EL (cell line): ENCODE results near the gene KCNIP4.

Experiments used
- DNase-seq: peaks from one replicate; pipeline ENCODE4 v3.0.0-alpha.2; 2016

The KCNIP4 gene

DNA sequence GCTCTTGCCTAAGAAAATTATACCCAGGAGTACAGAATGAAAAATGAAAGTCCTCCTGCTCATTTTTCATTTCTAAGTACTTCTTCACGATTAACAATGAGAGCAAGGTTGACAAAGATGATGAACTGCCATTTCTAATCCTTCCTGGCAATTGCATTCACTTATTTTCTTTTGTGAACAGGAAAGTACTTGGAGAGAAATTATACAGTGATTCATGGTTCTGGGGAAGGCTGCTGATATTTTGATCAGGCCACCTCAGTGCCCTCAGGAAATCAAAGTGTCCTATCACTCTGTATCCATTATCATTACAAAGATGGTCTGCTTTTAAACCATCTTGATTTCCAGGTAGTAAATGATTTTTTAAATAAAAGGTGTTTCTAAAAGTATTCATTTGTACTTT lies 780.9 kb downstream of the KCNIP4 start:
- no peak for DNase-seq

DNA sequence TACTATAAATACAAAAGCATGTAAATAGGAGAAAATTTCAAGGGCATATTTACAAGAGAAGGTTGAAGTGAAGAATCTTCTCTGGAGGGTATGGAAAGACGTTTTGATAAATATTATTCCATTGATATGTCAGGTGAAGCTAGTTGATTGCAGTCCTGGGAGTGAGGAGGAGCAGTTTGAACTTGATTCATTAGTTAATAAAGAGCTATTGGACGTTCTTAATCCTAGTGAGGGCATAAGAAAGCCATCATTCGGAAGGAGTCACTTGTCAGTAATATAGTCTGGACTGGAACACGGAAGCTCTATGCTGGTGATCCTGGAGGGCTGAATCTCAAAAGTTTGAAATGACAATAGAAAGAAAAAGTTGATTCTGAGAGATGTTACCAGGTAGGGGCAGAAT lies 793.2 kb downstream of the KCNIP4 start:
- no peak for DNase-seq

DNA sequence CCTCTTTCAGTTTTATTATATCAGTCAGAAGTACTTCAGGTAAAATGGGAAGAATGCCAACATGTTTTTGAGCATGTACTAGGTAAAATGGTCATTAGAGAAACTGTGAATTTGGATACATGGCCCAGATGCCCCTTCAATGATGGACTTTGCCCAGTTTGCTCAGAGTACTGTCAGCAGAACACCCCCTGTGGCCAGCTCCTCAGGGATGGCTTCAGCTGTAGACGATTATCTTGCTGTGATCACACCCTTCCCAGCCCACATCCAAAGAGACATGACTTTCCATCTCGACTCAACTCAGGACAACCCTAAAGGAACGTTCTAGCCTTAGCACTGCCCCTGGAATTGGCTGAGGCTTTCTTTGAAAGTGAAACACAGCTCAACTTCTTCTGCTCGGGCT lies 809.2 kb downstream of the KCNIP4 start:
- no peak for DNase-seq

DNA sequence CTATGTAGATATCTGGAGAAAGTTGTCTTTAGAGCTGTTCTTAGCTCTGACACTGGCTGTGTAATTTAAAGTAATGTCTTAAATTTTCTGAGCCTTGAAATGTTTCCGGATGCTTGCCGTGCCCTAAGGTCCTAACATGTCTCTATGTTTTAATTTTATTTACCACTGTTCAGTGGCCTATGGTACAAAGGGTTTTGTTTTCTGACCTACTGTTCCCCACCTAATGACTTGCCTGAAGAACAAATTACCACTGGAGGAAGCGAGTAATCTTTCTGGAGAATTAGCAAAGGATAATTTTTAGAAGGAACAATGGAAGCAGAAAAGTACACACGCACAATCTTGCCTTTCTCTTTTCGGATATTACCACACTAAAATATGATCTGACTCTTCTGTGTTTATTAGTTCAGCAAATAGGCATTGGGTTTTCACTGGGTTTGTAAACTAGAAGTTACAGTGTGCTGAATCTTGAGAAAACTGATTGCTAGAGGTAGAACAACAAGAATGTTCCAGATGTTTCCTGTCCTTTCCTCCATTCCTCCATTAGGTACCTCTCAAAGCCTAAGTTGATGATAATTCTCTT lies 812.4 kb downstream of the KCNIP4 start:
- DNase-seq = no peak

DNA sequence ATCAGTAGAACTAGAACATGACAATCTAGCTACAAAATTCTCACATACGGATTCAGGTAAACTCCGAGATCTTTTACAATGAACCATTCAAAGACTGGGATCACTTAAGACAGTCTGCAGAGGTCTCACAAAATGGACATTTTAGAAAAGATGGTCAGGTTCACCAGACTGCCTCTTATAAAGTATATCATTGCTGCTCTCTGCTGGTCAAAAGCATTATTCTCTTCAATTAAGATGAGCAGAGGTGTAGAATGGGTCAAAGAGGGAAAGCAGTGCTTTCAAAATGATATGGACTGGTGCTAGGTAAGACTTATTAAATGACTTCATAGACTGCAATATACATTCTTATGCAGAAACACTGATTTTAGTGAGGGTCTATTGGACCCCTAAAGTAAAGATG lies 813.6 kb downstream of the KCNIP4 start:
- DNase-seq = peak; percentile 31

DNA sequence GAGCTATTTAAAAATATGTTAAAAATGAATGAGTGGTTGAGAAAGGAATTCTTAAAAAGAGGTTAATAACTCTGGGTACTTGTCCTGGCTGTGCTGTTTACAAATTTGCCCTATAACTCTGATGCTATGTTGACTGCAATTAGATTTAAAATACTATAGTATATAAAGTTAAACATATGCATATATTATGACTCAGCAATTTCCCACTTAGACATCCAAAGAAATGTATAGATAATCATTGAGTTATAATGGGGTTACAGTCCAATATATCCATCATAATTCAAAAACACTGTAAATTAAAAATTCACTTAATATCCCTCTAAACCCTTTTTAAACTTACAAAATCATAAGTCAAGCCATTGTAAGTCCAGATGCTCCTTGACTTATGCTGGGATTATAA lies 818.0 kb downstream of the KCNIP4 start:
- no peak for DNase-seq

DNA sequence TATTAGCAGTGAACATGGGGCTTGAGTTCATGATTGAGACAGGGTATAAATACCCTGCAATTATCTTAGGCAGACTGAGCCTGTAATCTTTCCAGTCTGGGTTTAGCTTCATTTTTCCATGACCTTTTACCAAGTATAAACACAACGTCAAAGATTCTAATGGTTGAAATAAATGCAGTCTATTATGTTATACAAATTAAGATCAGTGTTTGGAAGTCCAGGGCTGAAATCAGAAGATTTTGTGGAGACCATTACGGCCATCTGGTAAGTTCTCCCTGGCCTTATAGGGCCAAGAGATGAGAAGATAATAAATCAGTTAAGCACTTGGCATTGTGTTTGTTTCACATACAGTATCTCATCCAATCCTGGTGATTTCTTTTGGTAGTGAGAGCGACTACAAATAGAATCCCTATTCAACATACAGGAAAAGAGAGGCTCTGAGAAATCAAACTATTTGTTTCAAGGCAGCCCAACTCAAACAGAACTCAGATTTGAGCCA lies 822.5 kb downstream of the KCNIP4 start:
- no peak for DNase-seq

DNA sequence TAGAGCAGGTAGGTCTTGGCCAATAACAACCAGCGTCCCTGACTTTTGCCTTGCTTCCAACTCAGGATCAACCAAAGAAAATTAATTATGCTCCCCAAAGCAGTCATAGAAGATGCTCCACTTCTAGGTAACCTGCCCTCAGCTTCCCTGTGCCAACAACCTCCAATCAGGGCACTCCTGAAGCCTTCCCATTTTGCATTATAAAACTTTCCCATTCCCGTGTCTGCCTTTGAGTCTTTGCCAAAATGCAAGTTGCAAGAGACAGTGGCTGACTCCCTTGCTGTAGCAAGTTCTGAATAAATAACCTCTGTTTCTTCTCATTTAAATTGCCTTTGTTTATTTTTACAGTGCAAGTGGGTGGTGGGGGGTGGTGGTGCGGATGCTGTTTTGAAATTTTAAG lies 830.3 kb downstream of the KCNIP4 start:
- DNase-seq = no peak

DNA sequence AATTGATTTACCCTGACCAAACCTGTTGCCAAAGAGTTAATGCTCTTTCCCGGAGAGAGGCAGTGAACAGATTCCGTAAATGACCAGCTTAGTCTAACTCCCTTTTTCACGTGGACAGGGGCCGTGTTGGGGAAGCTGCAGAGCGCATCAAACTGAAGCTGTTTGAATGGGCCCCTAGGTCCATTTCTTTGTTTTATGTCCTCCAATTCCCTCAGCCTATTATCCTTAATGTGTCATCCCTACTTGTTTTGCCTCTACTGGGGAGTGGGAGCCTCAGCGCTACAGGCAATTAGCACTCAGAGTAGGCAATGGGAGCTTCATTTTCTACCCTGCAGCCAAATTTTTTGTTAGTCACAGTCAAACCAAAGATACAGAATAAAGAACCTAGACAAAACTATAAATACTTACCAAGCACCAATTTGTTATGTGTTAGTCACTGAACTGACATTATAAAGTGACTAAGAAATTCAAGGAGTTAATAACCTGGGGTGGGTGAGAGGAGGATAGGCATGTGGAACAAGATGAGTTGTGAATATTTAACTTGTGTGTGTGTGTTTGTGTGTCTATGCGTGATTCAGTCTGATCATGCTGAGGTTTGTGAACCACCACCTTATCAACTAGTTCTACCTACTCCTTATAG lies 830.9 kb downstream of the KCNIP4 start:
- DNase-seq = peak; percentile 9

DNA sequence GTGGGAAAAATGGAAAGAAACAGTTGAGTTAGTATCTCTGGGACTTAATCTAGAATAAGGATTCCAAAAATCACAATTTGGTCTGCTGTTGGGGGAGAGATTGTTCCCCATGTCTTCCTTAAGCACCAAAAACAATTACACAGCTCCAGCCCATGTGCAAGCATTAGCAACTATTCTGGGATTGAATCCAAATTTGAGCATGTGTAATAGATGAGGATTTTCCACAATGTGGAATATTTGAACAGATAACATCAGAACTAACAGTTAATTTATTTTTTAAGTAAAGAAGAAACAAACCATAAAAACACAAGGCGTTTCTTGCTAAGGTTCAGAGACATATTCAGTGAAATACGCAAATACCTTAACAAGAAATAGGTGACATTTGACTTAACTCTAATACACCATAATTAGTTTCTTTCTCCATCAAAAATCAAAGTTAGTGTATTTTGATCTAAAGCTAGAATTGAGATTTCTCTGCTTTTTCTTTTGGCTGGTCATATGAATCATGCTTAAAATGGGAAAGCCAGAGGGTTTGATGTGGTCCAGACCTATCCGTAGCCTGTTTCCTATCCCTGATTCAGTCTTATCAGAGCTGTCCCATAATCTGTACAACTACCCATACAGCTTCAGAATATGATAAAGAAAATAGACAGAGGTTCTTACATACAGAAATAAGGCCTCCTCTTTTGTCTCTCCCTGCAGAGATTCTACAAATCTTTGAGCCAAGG lies 834.9 kb downstream of the KCNIP4 start:
- peak; percentile 71 for DNase-seq

DNA sequence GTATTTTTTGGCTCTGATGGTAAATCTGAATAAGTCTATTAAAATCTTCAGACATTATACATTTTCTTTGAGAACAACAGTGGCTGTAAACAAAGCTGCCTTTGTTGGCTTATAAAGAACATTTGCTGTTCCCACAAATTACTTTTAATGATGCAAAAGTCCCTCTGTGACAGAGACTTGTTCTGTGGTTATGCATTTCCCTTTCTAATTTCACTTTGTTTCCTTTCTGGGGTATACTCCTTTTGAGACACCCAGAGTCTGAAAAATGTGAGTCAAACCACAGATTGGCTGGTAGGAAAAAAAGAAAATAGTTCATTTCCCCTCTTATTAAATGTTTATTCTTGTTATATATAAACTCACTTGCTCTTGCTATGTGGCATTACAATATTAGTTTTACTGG lies 845.9 kb downstream of the KCNIP4 start:
- no peak for DNase-seq

DNA sequence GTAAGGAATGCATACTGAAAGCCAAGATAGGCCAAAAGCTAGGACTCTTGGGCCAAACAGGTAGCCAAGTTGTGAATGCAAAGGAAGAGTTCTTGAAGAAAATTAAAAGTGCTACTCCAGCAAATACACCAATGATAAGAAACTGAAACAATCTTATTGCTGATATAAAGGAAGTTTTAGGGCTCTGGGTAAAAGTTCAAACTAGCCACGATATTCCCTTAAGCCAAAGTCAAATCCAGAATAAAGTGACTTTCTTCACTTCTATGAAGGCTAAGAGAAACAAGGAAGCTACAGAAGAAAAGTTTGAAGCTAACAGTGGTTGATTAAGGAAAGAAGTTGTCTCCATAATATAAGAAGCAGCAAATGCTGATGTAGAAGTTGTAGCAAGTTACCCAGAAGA lies 850.7 kb downstream of the KCNIP4 start:
- no peak for DNase-seq

DNA sequence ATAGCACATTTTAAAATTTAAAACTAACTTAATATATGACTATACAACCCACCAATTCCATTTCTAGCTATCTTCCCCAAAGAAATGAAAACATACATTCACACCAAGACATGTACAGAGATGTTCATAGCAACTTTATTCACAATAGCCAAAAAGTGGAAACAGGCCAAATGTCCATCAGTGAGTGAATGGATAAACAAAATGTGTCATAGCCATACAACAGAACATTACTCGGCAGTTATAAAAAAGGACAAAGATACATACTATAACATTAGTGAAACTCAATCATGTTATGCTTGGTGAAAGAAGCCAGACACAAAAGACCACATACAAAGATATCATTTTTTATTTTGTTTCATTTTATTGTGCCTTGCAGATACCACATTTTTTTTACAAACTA lies 851.5 kb downstream of the KCNIP4 start:
- no peak for DNase-seq

DNA sequence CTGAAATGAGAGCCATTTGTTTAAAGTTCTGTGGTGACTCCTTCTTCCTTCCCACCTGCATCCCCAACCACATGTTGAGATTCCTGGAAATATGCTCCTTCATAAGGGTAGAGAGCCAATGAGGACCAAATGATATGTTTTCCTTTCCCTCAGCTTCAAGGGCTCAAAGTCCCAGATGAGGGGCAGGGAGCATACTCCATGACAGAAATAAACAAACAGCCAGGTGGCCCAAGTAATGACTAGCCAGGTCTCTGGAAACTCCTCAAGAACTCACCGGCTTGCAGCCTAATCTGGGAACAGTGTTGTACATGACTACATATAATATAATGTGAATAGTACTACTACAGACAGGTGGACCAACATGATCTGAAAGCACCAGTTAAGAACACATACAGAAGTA lies 856.0 kb downstream of the KCNIP4 start:
- no peak for DNase-seq

DNA sequence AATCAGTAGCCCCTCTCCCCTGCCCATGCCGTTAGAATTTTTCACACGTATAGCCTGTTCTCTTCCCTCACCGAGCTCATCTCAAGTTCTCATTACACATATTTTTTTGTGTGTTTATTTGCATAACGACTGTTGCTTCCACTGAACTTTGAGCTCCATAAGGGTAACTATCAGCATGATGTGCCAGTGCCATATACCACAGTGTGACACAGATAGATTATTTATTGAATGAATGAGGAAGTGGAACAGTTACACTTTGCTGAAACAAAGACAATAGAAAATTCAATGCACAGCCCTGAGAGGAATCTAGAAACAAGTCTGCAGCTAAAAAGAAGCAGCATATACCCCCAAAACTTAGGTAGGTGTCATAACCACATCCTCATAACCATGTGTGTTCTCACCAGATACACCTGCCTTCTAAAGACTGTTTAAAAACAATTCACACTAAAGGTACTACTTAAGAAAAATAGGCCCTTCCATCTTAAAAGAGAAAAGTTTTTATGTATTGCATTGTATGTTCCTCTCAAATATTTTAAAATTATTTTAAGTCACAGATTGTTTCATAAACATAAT lies 858.4 kb downstream of the KCNIP4 start:
- DNase-seq = no peak

DNA sequence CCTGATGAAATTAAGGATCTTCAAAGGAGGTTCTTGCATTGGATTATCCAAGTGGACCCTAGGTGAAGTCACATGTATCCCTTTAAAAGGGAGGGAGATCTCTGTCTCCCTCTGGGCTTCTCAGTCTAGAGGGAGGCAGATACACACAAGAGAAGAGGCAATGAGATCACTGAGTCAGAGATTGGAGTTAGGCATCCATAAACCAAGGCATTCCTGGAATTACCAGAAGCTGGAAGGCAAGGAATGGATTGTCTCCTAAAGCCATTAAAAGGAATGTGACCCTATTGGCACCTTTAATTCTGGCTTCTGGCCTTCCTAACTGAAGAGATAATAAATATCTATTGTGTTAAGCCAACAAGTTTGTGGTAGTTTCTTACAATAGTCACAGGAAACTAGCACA lies 865.2 kb downstream of the KCNIP4 start:
- no peak for DNase-seq

DNA sequence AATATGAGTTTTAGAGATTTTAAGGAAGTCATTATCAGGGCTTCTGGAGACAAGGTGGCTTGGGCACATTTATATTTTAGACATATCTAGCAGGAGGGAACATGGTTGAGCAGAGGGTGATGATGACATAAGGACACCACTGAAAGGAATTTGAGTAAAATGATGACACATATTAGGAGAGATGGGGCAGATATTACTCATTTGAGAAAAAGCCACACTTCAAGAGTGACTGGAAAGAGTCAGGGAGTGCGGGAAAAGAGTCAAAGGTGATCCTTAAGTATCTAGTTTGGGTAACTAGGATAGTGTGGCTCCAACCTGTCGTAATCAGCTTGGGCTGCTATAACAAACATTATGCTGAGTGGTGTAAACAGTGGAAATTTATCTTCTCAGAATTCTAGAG lies 870.6 kb downstream of the KCNIP4 start:
- peak; percentile 47 for DNase-seq

DNA sequence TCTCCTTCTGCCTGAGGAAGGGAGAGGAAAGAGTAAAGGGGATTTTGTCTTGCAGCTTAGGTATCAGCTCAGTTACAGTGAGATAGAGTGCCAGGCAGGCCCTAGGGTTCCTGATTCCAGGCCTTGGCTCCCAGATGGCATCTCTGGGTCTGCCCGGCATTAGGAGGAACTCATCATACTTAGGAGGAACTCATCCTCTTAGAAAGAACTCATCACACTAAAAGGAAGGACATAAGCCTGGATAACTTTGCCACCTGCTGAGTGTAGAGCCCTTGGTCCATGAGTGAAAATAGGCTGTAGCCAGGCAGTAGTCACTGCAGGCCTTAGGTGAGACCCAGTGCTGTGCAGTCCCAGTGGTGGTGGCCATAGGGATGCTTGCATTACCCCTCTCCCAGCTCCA lies 881.2 kb downstream of the KCNIP4 start:
- DNase-seq = no peak

DNA sequence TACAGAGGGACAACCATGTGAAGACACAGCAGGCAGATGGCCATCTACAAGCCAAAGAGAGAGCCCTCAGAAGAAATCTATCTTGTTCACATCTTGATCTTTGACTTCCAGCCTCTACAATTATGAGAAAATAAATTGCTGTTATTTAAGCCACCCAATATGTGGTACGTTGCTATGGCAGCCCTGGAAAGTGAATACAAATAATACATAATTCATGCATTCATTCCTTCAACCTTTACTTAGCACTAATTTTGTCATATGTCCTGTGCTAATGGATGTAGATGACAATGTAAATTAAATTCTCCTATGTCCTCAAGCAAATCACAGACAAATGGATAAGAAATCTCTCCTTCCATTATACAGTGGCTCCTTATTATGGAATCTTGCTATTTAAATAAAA lies 886.7 kb downstream of the KCNIP4 start:
- no peak for DNase-seq

DNA sequence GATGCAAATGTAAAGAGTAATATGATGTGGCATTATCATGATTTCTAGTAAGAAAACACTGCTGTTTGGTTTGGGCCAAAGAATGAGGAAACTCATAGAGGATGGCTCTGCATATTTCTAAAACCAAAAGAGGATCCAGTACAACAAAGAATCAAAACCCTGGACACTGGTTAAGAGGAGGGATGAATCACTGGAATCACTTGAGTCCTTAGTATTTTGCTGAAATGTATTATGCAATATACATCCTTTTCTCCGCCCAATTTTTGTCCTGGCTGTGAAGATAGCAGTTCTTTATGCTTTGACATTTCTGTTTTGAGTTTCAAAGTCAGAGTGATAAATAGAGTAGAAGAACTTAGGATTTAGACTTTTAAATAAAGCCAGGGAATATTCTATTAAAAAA lies 902.4 kb downstream of the KCNIP4 start:
- DNase-seq = peak; percentile 16

DNA sequence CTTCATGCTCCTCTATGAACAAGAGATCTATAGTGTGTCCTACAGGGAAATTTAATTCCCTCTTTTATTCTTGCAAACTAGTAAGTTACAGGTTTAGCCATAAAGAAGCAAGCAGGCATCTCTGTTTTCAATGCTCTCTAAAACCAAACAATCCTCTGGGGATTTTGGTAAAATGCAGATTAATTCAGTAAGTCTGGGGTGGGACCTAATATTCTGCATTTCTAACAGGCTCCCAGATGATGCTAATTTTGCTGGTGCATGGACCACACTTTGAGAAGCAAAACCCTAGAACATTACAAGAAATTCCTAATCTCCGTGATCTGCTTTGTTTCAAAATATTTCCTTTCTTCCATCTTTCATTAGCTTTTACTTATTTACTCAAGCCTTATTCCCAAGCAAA lies 903.5 kb downstream of the KCNIP4 start:
- no peak for DNase-seq

DNA sequence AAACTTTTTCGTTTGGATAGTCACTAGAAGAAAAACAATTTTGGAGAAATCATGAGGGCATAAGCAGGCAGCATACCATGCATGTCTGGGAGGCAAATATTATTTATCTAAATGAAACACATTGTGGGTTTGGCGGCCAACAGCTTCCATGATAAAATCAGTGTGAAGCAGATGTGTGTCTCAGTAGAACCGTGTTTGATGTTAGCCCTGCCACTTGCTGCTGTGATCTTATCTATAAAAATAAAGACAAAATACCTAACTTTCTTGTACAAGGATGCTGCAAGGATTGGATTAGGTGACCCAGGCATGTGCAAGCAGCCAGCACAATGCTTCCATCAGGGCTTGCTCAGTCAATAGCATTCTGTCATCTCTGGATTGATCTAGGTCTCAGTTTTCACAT lies 906.9 kb downstream of the KCNIP4 start:
- DNase-seq = no peak

DNA sequence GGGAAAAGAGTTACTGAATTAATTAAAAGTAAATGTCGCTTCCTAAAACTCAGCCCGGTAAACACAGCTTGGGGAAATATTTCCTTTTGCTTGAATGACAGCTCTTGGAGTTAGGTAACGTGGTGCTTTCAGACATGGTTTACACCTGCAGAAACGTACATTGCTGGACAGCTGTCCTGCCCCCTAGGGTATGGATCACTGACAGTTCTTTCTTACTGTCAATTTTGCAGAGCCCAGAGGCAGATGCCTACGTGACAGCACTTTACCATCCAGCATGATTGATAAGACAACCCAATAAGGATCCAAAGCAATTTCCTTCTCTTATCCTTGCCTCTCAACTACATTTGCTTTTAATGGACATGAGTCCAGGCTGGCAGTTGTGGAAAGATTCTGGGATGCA lies 913.8 kb downstream of the KCNIP4 start:
- no peak for DNase-seq

DNA sequence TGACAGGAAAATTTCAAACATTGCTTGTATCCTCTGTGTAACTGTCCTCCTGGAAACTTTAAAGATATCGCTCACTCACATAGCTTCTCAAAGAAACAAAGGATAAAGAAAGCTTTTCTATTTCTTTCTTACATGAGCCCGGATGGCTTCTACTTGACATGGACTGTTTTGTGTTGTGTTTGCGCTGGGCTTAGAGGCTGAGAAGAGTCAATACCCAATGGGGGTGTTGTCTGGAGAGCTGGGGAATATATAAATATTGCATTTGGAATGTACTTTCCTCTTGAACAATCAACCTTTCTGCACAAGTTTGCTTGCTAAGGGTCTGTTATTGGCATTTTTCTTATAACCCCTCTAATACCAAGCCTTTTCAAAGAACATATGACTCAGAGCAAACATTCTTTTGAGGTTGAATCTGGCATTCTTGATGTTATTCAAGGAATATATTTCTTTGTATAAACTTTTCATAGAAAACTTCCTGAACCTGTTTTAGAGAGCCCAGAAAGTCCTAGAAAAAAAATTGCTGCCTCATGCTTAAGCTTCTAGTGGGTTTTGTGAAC lies 916.4 kb downstream of the KCNIP4 start:
- no peak for DNase-seq
